ENCODE results near the gene CHST13. TPM values are rescaled to one million over a fixed set of nuclear protein-coding genes. Genes with fewer than 3 reads are reported as not detected.

The CHST13 gene
- total and polyA plus RNA-seq, 2 of the 4 experiments (the other 2 are of a cell fraction): not detected

GRCh38 chr3:126482503-126483255, 41.3 kb upstream of the CHST13 start:
- H3K4ac ChIP-seq (ENCODE audit: low read depth, low read length): no peak overlapping the region
- dilution Hi-C loops (cut with HindIII; ENCODE audit: low sequenced_read_pairs, unreplicated experiment) (no loop called here), intact Hi-C loops (cut with micrococcal nuclease) (no loop called here), in situ Hi-C loops (cut with MboI; ENCODE audit: low sequenced_read_pairs) (no loop called here)
- H2AFZ ChIP-seq (replicated peaks; ENCODE audit: low read length, poor library complexity): no peak overlapping the region
- no peaks in the 10 kb centered on the region for H4K20me1 ChIP-seq (ENCODE audit: insufficient read depth, low read length)
- H2AK9ac ChIP-seq (replicated peaks; ENCODE audit: low read depth, low read length, poor library complexity): no peak overlapping the region
- H4K5ac ChIP-seq (ENCODE audit: low read depth, low read length): no peak overlapping the region
- ChIA-PET CTCF (interaction anchor here (0.6 kb wide), 1 partner anchor 18 kb away, joined by 3 read pairs; no protein-coding TSS in a partner anchor), POLR2A (ENCODE audit: unreplicated experiment) (interaction anchor here (0.8 kb wide), 1 partner anchor 11 kb away, joined by 5 read pairs; no protein-coding TSS in a partner anchor)
- H4K8ac ChIP-seq (ENCODE audit: low read depth in 2 of 2, low read length in 2 of 2): no peak overlapping the region
- DNase-seq (no peak), ATAC-seq (ENCODE audit: low read depth) (no peak)
- no peaks in the 10 kb centered on the region for H3K79me1 ChIP-seq (ENCODE audit: low read depth in 1 of 2, low read length in 2 of 2)
- H4K91ac ChIP-seq (ENCODE audit: insufficient read depth, low read depth, low read length): no peak overlapping the region
- H3K4me2 ChIP-seq (ENCODE audit: low read depth, low read length): no peak overlapping the region
- H3K56ac ChIP-seq (ENCODE audit: extremely low read depth, insufficient read depth, low read length): no peak overlapping the region
- no peak overlapping the region for H2BK120ac ChIP-seq (ENCODE audit: low read depth, low read length)
- H2BK5ac ChIP-seq (ENCODE audit: low read depth, low read length, poor library complexity, severe bottlenecking): no peak overlapping the region
- H3K36me3 ChIP-seq (ENCODE audit: control insufficient read depth, insufficient read depth, low read length): no peaks in the 10 kb centered on the region
- H3K27ac ChIP-seq (ENCODE audit: insufficient read depth, low read length): no peak overlapping the region
- no peaks in the 10 kb centered on the region for H3K4me1 ChIP-seq (ENCODE audit: control insufficient read depth, insufficient read depth, low read length)
- H3K9me3 ChIP-seq (ENCODE audit: control insufficient read depth, insufficient read depth, low read length): no peaks in the 10 kb centered on the region
- no peak overlapping the region for H3K23ac ChIP-seq (ENCODE audit: low read depth, low read length)
- peaks cover 2% of the 10 kb centered on the region; the same call in 1 of the 2 replicates for H3K27me3 ChIP-seq (ENCODE audit: control insufficient read depth, insufficient read depth, low read length)
- no peak overlapping the region for H2BK20ac ChIP-seq (ENCODE audit: low read depth, low read length)
- H3K18ac ChIP-seq (ENCODE audit: low read depth, low read length): no peak overlapping the region
- no peak overlapping the region for H2BK15ac ChIP-seq (ENCODE audit: low read depth, low read length)
- H3K4me3 ChIP-seq (ENCODE audit: insufficient read depth, low read depth, low read length): no peak overlapping the region
- BruUV-seq (replicated peaks): no TSS peak
- no peak overlapping the region for H3K14ac ChIP-seq (replicated peaks; ENCODE audit: low read depth, low read length)
- no peaks in the 10 kb centered on the region for H3K9me1 ChIP-seq (ENCODE audit: insufficient read depth, low read length)
- WGBS, 2 experiments (ENCODE audit: extremely low coverage in 2 of 2, insufficient read length in 1 of 2): 80% methylated on average over 10 of the region's 15 CpGs; no CpG with 5 or more reads in 1 of the 2 experiments
- no peak overlapping the region for H2AK5ac ChIP-seq (ENCODE audit: low read depth, low read length)
- no peak overlapping the region for H3K9ac ChIP-seq (ENCODE audit: low read depth, low read length)
- TF ChIP-seq RAD21 (IDR thresholded peaks at IDR 0.05; ENCODE audit: low read length) (no peak), CEBPB (IDR thresholded peaks at IDR 0.05; ENCODE audit: low read depth, low read length) (no peak), ELK1 (IDR thresholded peaks at IDR 0.05; ENCODE audit: borderline replicate concordance, low read depth, low read length) (no peak), CHD1 (IDR thresholded peaks at IDR 0.05; ENCODE audit: low read depth, low read length) (no peak), MXI1 (IDR thresholded peaks at IDR 0.05; ENCODE audit: borderline replicate concordance, low read depth, low read length) (no peak), MAFK (IDR thresholded peaks at IDR 0.05; ENCODE audit: low read depth, low read length) (no peak), USF2 (IDR thresholded peaks at IDR 0.05; ENCODE audit: low read depth, low read length) (no peak), POLR2A (IDR thresholded peaks at IDR 0.05; ENCODE audit: low read depth, low read length) (no peak), RCOR1 (IDR thresholded peaks at IDR 0.05; ENCODE audit: insufficient replicate concordance, low read length) (no peak), MAZ (IDR thresholded peaks at IDR 0.05; ENCODE audit: borderline replicate concordance, low read depth, low read length) (no peak), NFE2L2 (IDR thresholded peaks at IDR 0.05; ENCODE audit: low read depth, low read length) (no peak), FOS (IDR thresholded peaks at IDR 0.05; ENCODE audit: low read depth, low read length) (no peak), BHLHE40 (IDR thresholded peaks at IDR 0.05; ENCODE audit: low read depth, low read length) (no peak), SMC3 (IDR thresholded peaks at IDR 0.05; ENCODE audit: low read depth, low read length) (no peak), CTCF (conservative IDR thresholded peaks at IDR 0.05; ENCODE audit: low read depth, low read length) (no peak)
